Hypothalamus (tissue), 51 donors: ENCODE data around the gene SOST.

Source experiments
- DNase-seq, 51 donors: peaks; one replicate each; lab custom pipeline; 2025; lab: John Stamatoyannopoulos, UW

SOST gene

GRCh38 chr17:43753493-43754129 is 5.0 kb downstream of the SOST start:
- no peak for DNase-seq

DNA sequence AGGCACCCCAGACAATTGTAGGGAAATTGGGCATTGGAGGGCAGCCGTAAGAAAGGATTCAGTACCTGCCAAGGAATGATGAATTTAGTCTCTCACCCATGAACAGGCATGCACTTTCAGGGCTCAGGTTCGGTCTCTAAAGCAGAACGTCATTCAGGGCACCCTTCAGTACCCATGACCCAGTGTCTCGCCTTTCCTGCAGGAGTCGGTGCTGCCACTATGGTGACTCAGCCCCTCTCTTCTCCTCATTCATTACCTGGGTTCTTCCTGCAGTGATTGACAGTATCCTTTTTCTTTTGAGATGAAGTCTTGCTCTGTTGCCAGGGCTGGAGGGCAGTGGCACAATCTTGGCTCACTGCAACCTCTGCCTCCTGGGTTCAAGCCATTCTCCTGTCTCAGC is 8.4 kb downstream of the SOST start:
- DNase-seq, result no peak

DNA sequence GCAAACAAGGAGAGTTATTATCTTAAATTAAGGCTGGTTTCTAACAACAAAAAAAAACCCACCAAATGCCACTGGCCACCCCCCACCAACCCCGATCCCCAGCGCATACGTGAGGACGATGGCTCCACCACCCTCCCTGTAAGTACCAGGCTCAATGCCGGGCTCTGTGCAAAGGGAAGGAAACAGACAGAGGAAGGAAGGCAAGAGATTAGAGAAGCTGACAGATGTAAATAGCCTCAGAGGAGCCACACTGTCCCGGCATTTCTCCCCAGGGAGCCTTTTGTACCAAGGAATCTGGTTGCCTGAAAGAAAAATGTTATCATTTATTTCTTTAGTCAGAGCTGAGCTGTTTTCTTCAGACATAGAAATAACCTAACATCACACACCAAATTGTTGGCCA is 13.1 kb downstream of the SOST start:
- DNase-seq, result no peak

DNA sequence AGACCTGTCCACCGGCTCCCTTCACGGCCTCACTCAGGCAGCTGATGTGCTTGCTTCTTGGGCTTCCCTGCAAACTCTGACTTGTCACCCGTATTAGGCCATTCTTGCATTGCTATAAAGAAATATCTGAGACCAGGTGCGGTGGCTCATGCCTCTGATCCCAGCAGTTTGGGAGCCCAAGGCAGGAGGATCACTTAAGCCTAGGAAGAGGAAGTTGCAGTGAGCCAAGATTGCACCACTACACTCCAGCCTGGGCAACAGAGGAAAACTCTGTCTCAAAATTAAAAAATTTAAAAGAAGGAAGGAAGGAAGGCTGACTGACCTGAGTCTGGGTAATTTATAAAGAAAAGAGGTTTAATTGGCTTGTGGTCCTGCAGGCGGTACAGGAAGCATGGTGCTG is 17.0 kb downstream of the SOST start:
- no peak for DNase-seq

- DNase-seq, result no peak
Observed at GRCh38 chr17:43740541-43740940, 18.1 kb downstream of the SOST start.

DNA sequence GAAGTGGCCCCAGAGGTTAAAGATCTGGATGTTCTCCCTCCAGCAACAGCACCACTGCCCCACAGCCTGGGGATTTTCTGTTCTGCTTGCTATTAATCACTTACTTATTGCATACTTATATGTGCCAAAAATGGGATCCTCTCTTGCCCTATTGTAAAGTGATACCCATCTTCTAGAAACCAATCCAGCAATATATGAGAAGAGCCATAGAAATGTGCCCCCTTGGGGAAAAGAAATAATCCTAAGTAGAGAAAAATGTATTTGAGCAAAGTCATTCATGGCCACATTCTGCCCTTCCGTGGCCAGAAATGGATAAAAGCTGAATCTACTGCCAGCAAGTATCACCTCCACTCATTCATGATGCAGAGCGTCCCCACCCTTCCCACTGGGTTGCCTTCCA is 20.9 kb downstream of the SOST start:
- DNase-seq, result no peak

DNA sequence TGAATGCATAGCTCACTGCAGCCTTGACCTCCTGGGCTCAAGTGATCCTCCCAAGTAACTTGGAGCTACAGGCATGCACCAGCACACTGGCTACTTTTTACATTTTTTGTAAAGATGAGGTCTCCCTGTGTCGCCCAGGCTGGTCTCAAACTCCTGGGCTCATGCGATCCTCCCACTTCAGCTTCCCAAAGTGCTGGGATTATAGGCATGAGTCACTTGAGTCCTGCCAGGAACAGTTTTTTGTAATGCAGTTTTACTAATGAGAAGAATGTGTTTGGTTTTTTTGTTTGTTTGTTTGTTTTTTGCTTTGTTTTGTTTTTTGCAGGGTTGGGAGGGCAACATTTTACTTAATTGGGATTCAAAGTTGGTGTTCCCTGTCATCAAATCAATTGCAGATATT is 22.2 kb downstream of the SOST start:
- no peak for DNase-seq

DNA sequence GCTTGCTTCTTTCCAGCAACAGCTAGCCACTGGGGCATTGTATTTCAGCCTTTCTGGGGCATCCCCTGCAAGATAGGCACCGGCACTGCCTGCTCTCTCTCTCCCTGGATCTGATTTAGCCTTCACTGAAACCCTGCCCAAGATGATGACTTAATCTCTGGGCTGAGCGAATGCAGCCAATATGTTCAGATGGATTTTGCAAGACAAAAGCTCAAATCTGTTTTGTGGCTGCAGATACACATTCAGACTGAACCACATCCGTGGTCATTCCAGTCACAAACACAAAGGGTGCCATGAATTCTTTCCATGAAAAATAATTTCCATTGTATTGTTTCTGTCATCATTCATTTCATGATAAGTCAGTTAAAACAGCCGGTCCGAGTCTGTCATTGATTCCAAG is 24.2 kb downstream of the SOST start:
- DNase-seq, result no peak

- no peak for DNase-seq
Observed at GRCh38 chr17:43733956-43734355, 24.6 kb downstream of the SOST start.

- DNase-seq, result no peak
Observed at GRCh38 chr17:43732958-43733357, 25.6 kb downstream of the SOST start.

GRCh38 chr17:43728081-43728480 is 30.5 kb downstream of the SOST start:
- no peak for DNase-seq

GRCh38 chr17:43723697-43724359 is 34.8 kb downstream of the SOST start:
- DNase-seq, result no peak

DNA sequence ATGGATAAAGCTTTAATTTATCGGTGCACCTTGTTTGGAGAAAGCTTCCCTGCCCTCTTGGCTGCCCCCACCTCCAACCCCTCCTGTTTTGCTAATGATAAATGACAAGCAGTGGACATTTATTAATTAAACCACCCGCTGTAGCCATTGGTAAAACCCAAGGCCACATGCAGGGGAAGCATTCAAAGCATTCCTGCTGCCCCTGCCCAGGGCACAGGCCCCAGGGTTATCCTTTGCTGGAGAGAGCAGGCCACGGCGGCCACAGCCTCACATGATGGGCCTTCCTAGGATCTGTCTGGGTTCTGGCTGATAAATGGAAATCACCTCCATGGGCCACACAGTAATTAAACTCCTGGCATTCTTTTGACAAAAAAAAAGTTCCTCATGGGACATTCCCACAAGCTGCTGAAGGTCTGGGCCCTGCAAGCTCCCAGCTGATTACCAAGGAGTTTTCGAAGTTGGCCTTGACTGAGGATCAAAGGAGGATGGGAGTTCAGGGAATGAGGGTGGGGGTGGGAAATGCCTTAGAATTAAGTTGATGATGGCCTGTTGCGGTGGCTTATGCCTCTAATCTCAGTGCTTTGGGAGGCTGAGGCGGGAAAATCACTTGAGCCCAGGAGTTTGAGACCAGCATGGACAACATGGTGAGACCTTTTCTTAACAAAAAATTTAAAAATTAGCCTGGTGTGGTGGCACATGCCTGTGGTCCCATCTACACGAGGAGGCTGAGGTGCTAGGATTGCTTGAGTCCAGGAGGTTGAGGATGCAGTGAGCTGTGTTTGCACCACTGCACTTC is 35.5 kb downstream of the SOST start:
- DNase-seq, result no peak

DNA sequence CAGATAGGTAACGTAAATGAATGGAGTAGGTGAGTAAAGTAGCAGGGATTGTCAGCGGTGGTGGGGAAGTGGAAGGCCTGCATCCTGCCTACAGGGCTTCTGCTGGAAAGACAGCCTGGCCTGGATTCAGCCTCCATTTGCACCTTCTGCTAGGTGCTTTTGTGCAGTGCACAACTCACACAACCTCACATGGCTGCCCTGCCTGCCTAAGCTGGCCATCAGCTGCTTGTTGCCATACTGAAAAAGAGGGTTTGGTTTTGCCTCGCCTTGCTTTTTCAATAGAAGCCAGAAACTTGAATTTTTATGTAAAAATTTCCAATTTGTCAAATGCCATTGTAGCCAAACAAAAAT is 36.3 kb downstream of the SOST start:
- no peak for DNase-seq

- DNase-seq, result no peak
Observed at GRCh38 chr17:43721537-43722268, 36.9 kb downstream of the SOST start.

GRCh38 chr17:43720311-43721060 is 38.1 kb downstream of the SOST start:
- peak; percentile 24 to 92 (median 66) for DNase-seq

- no peak for DNase-seq
Observed at GRCh38 chr17:43719578-43719977, 39.0 kb downstream of the SOST start.

DNA sequence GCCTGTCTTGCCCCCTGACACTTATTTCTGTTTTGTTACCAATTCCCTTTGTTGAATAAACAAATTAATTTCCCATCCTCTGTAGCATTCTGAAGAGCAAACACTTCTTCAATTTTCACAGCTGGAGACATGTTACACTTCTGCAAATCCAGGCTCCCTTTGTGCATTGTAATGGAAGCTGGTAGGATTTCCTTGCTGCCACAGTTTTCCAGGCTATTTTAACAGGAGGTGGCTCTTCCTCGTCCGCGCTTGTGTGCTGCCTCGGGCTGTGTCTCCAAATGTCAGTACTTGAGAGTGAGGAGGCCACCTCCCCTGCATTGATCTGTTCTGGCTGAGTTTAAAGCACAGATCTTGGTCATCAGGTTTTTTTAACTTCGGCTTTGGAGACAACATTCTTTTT is 40.0 kb downstream of the SOST start:
- no peak for DNase-seq

DNA sequence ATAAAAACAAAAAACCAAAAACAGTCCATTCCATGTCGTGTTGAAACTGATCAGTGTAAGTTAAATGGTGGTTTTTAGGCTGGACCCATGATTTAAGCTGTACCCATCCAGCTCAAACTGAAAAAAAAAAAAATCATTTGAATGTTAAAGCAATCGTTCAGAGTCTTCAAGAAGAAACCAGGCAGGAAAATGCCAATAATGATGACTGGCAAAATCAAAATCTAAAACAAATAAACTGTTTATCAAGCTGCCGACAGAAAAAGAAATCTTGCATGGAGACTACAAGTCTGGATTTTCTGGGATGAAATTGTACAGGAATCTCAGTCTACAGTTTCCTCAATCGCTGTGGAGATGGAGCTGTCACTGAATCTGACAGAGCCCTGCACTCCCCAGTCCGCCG is 40.7 kb downstream of the SOST start:
- DNase-seq, result no peak

DNA sequence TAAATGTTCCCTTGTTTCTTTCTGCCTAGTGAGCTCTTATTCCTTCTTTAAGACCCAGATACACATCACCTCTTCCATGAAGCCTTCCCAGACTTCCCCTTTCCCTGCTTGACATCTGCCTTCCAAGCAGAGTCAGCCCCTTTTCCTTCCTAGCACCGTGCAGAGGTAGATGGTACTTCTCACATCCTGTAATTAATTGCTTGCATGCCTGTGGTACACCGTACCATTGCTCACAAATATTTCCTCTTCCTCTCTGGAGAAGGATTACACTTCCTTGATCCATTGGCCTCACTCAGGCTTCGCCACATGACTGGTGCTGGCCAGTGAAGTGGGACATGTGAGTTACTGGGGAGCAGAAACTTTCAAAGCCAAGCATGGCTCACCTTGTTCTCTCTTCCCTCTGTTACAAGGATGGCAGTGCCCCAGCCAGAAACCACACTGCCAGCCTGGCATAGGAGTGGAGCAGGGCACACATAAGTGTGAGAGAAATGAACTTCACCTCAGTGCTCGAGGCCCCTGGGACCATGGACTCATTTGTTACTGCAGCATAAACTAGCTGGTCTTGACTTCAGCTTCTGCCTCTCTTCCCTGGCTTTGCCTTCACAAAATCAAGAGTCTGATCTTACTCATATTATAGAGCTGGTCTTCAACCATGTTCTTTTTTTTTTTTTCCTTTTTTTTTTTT is 44.0 kb downstream of the SOST start:
- no peak for DNase-seq
